Measurements from ENCODE around the gene SARDH. TPM values are rescaled to one million over a fixed set of nuclear protein-coding genes. Genes with fewer than 3 reads are reported as not detected.

SARDH gene
- total and polyA plus RNA-seq, 2 experiments from 2014 or later = 6.0 to 16.9 TPM

DNA sequence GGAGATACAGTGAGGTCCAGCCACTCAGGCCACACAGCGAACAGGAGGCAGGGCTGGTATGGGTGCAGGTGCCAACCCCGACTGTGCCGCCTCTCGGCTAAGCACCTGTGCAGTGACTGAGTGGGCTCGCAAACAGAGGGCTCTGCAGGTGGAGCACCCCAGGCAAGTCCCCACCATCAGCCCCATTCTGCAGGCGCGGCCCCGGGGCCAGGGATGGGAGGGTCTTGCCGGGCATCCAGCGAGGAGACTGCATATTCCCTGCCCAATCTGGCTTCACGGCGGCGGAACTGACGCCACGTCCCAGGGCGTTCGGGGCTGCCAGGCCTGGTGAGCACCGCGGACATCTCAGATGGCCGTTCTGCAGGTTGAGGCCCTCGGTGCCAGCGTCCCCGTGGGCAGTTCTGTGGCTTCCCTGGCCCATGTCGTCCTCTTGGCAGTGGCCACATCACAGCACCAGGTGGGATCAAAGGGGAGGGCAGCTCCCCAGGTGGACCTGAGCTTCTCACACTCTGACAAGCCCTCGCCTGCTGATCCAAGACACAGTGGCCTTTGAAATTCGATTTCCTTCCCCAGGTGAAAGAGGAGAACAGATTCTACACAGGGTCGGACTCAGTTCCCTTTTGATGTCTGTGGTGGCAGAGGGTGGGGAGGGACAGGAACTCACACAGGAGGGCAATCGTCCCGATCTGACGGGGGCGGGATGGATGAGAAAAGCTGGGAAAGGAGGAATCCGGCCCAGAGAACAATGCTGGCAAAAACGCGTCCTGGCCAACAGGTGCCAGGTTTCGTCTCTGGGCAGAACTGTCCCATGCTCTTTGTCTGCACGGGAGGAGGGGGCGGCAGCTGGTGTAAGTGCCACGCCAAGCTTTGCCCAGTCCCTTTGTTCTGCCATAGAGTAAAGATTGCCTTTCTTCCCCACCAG is 83.2 kb downstream of the SARDH start:
- Histone ChIP-seq H3K27me3 (peaks cover 18% of the 10 kb centered on the region), H3K4me3 (no peak overlapping the region), H3K36me3 (no peaks in the 10 kb centered on the region), H3K9me3 (ENCODE audit: low read depth) (no peaks in the 10 kb centered on the region), H3K4me1 (ENCODE audit: low read depth) (peaks cover 11% of the 10 kb centered on the region), H3K27ac (no peak overlapping the region)
- TF ChIP-seq, protein P1, sequence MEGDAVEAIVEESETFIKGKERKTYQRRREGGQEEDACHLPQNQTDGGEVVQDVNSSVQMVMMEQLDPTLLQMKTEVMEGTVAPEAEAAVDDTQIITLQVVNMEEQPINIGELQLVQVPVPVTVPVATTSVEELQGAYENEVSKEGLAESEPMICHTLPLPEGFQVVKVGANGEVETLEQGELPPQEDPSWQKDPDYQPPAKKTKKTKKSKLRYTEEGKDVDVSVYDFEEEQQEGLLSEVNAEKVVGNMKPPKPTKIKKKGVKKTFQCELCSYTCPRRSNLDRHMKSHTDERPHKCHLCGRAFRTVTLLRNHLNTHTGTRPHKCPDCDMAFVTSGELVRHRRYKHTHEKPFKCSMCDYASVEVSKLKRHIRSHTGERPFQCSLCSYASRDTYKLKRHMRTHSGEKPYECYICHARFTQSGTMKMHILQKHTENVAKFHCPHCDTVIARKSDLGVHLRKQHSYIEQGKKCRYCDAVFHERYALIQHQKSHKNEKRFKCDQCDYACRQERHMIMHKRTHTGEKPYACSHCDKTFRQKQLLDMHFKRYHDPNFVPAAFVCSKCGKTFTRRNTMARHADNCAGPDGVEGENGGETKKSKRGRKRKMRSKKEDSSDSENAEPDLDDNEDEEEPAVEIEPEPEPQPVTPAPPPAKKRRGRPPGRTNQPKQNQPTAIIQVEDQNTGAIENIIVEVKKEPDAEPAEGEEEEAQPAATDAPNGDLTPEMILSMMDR (IDR thresholded peaks at IDR 0.05; ENCODE audit: low read depth, low read length) = no peak
- no peak for DNase-seq (ENCODE audit: low read depth in 1 of 2, low spot score in 1 of 2)

DNA sequence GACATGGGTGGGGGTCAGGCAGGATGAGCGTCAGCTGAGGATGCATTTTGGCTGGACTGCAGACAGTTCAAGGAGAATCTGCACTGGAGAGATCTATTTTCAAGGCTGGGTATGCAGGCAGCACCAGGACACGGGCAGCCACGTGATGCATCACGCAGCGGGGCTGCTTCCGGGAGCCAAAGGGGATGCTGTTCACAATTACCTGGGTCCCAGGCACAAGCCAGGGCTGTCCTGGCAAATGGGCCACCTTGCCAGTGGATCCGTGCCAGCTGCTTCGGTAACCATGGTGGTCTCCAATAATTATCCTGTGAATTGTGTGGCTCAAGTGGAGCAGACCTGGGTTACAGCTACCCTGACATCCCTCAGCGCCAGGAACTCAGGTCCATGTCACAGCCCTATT is 84.5 kb downstream of the SARDH start:
- Histone ChIP-seq H3K36me3 (no peaks in the 10 kb centered on the region), H3K27ac (no peak overlapping the region), H3K9me3 (ENCODE audit: low read depth) (no peaks in the 10 kb centered on the region), H3K4me1 (ENCODE audit: low read depth) (peaks cover 5% of the 10 kb centered on the region), H3K27me3 (peaks cover 18% of the 10 kb centered on the region), H3K4me3 (no peak overlapping the region)
- TF ChIP-seq, protein P1 (IDR thresholded peaks at IDR 0.05; ENCODE audit: low read depth, low read length) = no peak
- no peak for DNase-seq (ENCODE audit: low read depth in 1 of 2, low spot score in 1 of 2)

DNA sequence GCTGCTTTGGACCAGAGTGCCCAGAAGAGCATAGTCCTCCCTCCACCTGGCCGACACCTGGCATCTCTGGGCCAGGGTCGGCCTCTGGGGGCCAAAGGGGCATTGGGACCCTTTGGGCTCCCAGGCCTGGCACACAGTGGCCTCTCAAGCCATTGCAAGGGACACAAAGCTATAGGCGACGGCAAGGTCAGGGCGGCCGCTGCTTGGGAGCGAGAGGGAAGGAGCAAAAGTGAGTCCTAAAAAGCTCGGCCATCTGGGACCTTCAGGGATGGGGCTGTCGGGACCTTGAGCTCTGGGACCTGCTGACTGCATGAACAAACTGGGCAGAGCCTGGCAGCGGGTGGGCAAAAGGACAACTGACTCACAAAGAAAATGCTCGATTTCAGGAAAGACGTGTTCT is 88.1 kb downstream of the SARDH start:
- Histone ChIP-seq H3K4me1 (ENCODE audit: low read depth) (no peaks in the 10 kb centered on the region), H3K27ac (no peak overlapping the region), H3K9me3 (ENCODE audit: low read depth) (no peaks in the 10 kb centered on the region), H3K36me3 (no peaks in the 10 kb centered on the region), H3K4me3 (no peak overlapping the region), H3K27me3 (peaks cover 5% of the 10 kb centered on the region)
- TF ChIP-seq, protein P1 (IDR thresholded peaks at IDR 0.05; ENCODE audit: low read depth, low read length) = no peak
- no peak for DNase-seq (ENCODE audit: low read depth in 1 of 2, low spot score in 1 of 2)

DNA sequence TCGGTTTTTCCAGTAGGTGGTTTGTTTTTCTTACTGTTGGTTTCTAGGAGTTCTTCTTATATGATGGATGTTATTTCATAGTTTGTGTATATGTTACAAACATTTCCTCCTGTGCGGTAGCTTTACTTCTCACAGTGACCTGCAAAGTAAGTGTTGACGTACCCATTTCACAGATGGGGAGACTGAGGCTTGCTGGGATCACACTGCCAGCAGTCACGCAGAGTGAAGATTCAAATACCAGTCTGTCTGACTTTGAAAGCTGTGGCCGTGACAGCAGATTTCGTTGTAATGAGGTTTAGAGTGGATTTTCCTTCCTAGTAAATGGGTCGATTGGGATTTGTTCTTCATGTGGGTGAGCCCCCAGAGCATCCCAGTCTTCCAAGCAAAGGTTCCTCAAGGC is 89.0 kb downstream of the SARDH start:
- Histone ChIP-seq H3K36me3 (no peaks in the 10 kb centered on the region), H3K27ac (no peak overlapping the region), H3K27me3 (no peaks in the 10 kb centered on the region), H3K4me3 (no peak overlapping the region), H3K9me3 (ENCODE audit: low read depth) (no peaks in the 10 kb centered on the region), H3K4me1 (ENCODE audit: low read depth) (no peaks in the 10 kb centered on the region)
- TF ChIP-seq, protein P1 (IDR thresholded peaks at IDR 0.05; ENCODE audit: low read depth, low read length) = no peak
- no peak for DNase-seq (ENCODE audit: low read depth in 1 of 2, low spot score in 1 of 2)

DNA sequence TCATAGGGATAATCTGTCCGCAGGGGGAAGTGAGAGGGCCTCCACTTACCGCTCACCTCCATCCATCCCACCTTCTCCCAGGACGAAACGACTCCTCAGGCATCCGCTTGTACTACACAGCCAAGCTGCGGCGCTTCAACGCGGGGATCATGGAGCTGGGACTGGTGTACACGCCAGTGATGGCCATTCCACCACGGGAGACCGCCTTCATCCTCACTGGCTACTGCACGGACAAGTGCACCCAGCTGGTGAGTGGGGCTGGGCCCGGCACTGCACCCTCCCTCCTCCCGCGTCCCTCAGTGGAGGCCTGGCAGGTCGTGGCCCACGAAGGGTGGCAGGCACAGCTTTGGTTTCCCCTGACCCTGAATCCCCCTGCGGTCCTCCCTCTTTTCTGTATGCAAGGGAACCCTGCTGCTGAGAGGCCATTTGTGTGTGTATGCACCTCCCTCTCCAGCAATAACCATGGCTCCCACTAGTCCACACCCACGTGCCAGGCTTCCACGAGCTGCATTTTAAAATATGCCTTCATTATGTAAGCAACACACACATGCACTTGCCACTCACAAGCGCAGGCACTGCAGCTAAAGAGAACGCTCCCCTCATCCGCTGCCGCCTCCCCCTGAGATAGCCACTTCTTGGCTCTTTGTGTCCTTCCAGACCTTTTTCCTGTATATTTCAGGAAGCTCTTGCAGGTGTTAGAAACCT is 90.2 kb downstream of the SARDH start:
- no peaks in the 10 kb centered on the region for H3K36me3 ChIP-seq
- no peak overlapping the region for H3K27ac ChIP-seq
- no peaks in the 10 kb centered on the region for H3K27me3 ChIP-seq
- H3K4me3 ChIP-seq = no peak overlapping the region
- no peaks in the 10 kb centered on the region for H3K9me3 ChIP-seq (ENCODE audit: low read depth)
- H3K4me1 ChIP-seq (ENCODE audit: low read depth) = no peaks in the 10 kb centered on the region
- TF ChIP-seq, protein P1 (IDR thresholded peaks at IDR 0.05; ENCODE audit: low read depth, low read length) = no peak
- no peak for DNase-seq (ENCODE audit: low read depth in 1 of 2, low spot score in 1 of 2)
